Measurements from ENCODE around the gene MDC1. TPM values are rescaled to one million over a fixed set of nuclear protein-coding genes. Genes with fewer than 3 reads are reported as not detected.
A peak's percentile ranks its signal among the peaks of the same experiment; 100 is the strongest.
"Not testable (repeated sequence)": the region's sequence is repeated elsewhere in the genome, so short reads cannot be mapped to it uniquely, and the experiment has no call there.

MDC1 gene
- polyA plus RNA-seq, 1 of the 3 experiments (the other 2 are of a cell fraction) = 10.4 TPM

GRCh38 chr6:30722025-30722279 is 4.9 kb upstream of the MDC1 start:
- peaks cover 52% of the 10 kb centered on the region for H4K20me1 ChIP-seq (ENCODE audit: insufficient read depth)
- H3K4me3 ChIP-seq (ENCODE audit: low read depth in 2 of 2, low read length in 1 of 2) = peak overlapping the region; percentile 89 to 93
- POLR2A ChIA-PET = interaction anchor here (1.2 to 2.9 kb wide), 8 partner anchors 9 to 109 kb away, joined by 3 to 24 read pairs (median 4); partner anchors contain the start of genes MRPS18B and PPP1R10
- WGBS (ENCODE audit: low lambda C conversion rate) = 0% methylated on average over 10 of the region's 10 CpGs
- peak overlapping the region; percentile 82 to 93 for H3K27ac ChIP-seq (ENCODE audit: low read depth in 2 of 2, low read length in 1 of 2)
- H3K4me1 ChIP-seq (ENCODE audit: control insufficient read depth in 1 of 2, insufficient read depth in 2 of 2, low read depth in 1 of 2, low read length in 1 of 2) = peaks cover 29 to 39% of the 10 kb centered on the region in 2 experiments
- H3K9ac ChIP-seq = peak overlapping the region; percentile 100
- H3K9me2 ChIP-seq; H2AFZ ChIP-seq (ENCODE audit: low read depth); H3K9me3 ChIP-seq; H3K27me3 ChIP-seq (ENCODE audit: insufficient read depth); DNase-seq: not testable (repeated sequence)
- peak overlapping the region; percentile 91 for H3K4me2 ChIP-seq
- H3K36me3 ChIP-seq (replicated peaks in 1 of 2; ENCODE audit: control insufficient read depth in 1 of 2, insufficient read depth in 2 of 2, low read length in 1 of 2) = peaks cover 31 to 36% of the 10 kb centered on the region in 2 experiments
- peaks cover 68% of the 10 kb centered on the region for H3F3A ChIP-seq (replicated peaks; ENCODE audit: insufficient read depth)
- peaks cover 74% of the 10 kb centered on the region for H3K79me2 ChIP-seq (ENCODE audit: insufficient read depth)
- CTCF ChIA-PET = interaction anchor here (0.8 to 42.4 kb wide), 33 partner anchors 9 to 185 kb away, joined by 3 to 838 read pairs (median 5); partner anchors contain the start of genes ATAT1, DHX16, FLOT1 and MRPS18B

- no peaks in the 10 kb centered on the region for H3K9me2 ChIP-seq
- H3F3A ChIP-seq (replicated peaks; ENCODE audit: insufficient read depth) = peaks cover 63% of the 10 kb centered on the region
- H3K4me3 ChIP-seq (ENCODE audit: low read depth in 2 of 2, low read length in 1 of 2) = peak overlapping the region; percentile 89 to 93
- H3K9ac ChIP-seq = peak overlapping the region; percentile 100
- H3K4me1 ChIP-seq (ENCODE audit: control insufficient read depth in 1 of 2, insufficient read depth in 2 of 2, low read depth in 1 of 2, low read length in 1 of 2) = peaks cover 32 to 43% of the 10 kb centered on the region in 2 experiments
- WGBS (ENCODE audit: low lambda C conversion rate) = 2% methylated on average over 30 of the region's 71 CpGs
- ChIA-PET POLR2A (interaction anchor here (0.6 to 2.9 kb wide), 12 partner anchors 11 to 160 kb away, joined by 3 to 24 read pairs (median 4); partner anchors contain the start of genes FLOT1, MRPS18B, NRM and PPP1R10), CTCF (interaction anchor here (0.8 to 42.4 kb wide), 23 partner anchors 8 to 177 kb away, joined by 3 to 838 read pairs (median 6); partner anchors contain the start of genes DHX16, FLOT1, NRM and PPP1R18)
- peak overlapping the region; percentile 91 for H3K4me2 ChIP-seq
- H3K9me3 ChIP-seq = no peaks in the 10 kb centered on the region; the same call in 1 of the 2 replicates
- peaks cover 76% of the 10 kb centered on the region for H3K79me2 ChIP-seq (ENCODE audit: insufficient read depth)
- peak; percentile 91 for DNase-seq
- peaks cover 31 to 36% of the 10 kb centered on the region in 2 experiments for H3K36me3 ChIP-seq (replicated peaks in 1 of 2; ENCODE audit: control insufficient read depth in 1 of 2, insufficient read depth in 2 of 2, low read length in 1 of 2)
- H3K27me3 ChIP-seq (ENCODE audit: insufficient read depth) = no peaks in the 10 kb centered on the region
- no peak overlapping the region for H2AFZ ChIP-seq (ENCODE audit: low read depth)
- peaks cover 47% of the 10 kb centered on the region for H4K20me1 ChIP-seq (ENCODE audit: insufficient read depth)
- peak overlapping the region; percentile 93 to 98 for H3K27ac ChIP-seq (ENCODE audit: low read depth in 2 of 2, low read length in 1 of 2)
- TF ChIP-seq ZBTB33 (IDR thresholded peaks at IDR 0.05; ENCODE audit: borderline replicate concordance, low read depth) (no peak), JUND (IDR thresholded peaks at IDR 0.05) (no peak), TAF1 (IDR thresholded peaks at IDR 0.05; ENCODE audit: borderline replicate concordance, low read depth, low read length) (peak; percentile 62), USF2 (IDR thresholded peaks at IDR 0.05; ENCODE audit: borderline replicate concordance, low read depth, low read length) (peak; percentile 85), MAX (IDR thresholded peaks at IDR 0.05; ENCODE audit: low read depth) (peak; percentile 82), EP300 (IDR thresholded peaks at IDR 0.05; ENCODE audit: borderline replicate concordance in 1 of 2, low read depth in 1 of 2, low read length in 1 of 2) (no peak; a peak in 1 of 4 replicates), GATA2 (CRISPR knock-in tag; IDR thresholded peaks at IDR 0.05) (no peak), IRF3 (IDR thresholded peaks at IDR 0.05; ENCODE audit: low read depth, low read length) (no peak), FOXJ3 (CRISPR knock-in tag; IDR thresholded peaks at IDR 0.05) (0 out of 2 replicates have a peak, but pooled peaks have one; percentile 18), RXRA (IDR thresholded peaks at IDR 0.05; ENCODE audit: borderline replicate concordance, low read depth) (no peak), FOXM1 (IDR thresholded peaks at IDR 0.05; ENCODE audit: low read depth) (no peak; the same call in 1 of the 2 replicates), GABPA (IDR thresholded peaks at IDR 0.05; ENCODE audit: low read depth) (no peak; the same call in 1 of the 2 replicates), USF1 (IDR thresholded peaks at IDR 0.05; ENCODE audit: borderline replicate concordance, low read depth) (peak; percentile 94), FOSL2 (IDR thresholded peaks at IDR 0.05; ENCODE audit: borderline replicate concordance, low read depth) (no peak; the same call in 1 of the 2 replicates), MEF2A (IDR thresholded peaks at IDR 0.05; ENCODE audit: borderline replicate concordance, low read depth) (no peak), TEAD4 (IDR thresholded peaks at IDR 0.05; ENCODE audit: borderline replicate concordance, insufficient read depth) (no peak), CTCF (IDR thresholded peaks at IDR 0.05) (peak; percentile 35), SMC3 (IDR thresholded peaks at IDR 0.05; ENCODE audit: low read depth, low read length) (no peak)
Measured at GRCh38 chr6:30721198-30722024, 4.3 kb upstream of the MDC1 start.

Data from SK-N-SH (cell line).